ENCODE measurements around the gene CHMP5.

Gene CHMP5

GRCh38 chr9:33294670-33295432, 30.0 kb downstream of the CHMP5 start:
- Histone ChIP-seq H3K36me3 (peaks cover 8% of the 10 kb centered on the region), H3K4me1 (ENCODE audit: control insufficient read depth in 1 of 2, insufficient read depth in 1 of 2, low read depth in 1 of 2, low read length in 1 of 2) (peaks cover 28 to 31% of the 10 kb centered on the region in 2 experiments), H3K27me3 (no peaks in the 10 kb centered on the region), H3K4me3 (ENCODE audit: low read depth in 1 of 2, low read length in 1 of 2) (no peak overlapping the region), H3K9me3 (no peaks in the 10 kb centered on the region), H3K27ac (no peak overlapping the region)
- no peak for TF ChIP-seq CTCF (IDR thresholded peaks at IDR 0.05)

GRCh38 chr9:33295571-33295970, 30.7 kb downstream of the CHMP5 start:
- TF ChIP-seq CTCF (IDR thresholded peaks at IDR 0.05), result no peak
- H3K4me1 ChIP-seq (ENCODE audit: control insufficient read depth in 1 of 2, insufficient read depth in 1 of 2, low read depth in 1 of 2, low read length in 1 of 2), result peaks cover 26 to 31% of the 10 kb centered on the region in 2 experiments
- no peaks in the 10 kb centered on the region for H3K27me3 ChIP-seq
- H3K4me3 ChIP-seq (ENCODE audit: low read depth in 1 of 2, low read length in 1 of 2), result no peak overlapping the region
- peaks cover 14% of the 10 kb centered on the region for H3K36me3 ChIP-seq
- H3K9me3 ChIP-seq, result no peaks in the 10 kb centered on the region
- H3K27ac ChIP-seq, result no peak overlapping the region

- H3K9me3 ChIP-seq, result no peaks in the 10 kb centered on the region
- H3K4me3 ChIP-seq (ENCODE audit: low read depth in 1 of 2, low read length in 1 of 2), result no peak overlapping the region
- H3K4me1 ChIP-seq (ENCODE audit: control insufficient read depth in 1 of 2, insufficient read depth in 1 of 2, low read depth in 1 of 2, low read length in 1 of 2), result peaks cover 17 to 19% of the 10 kb centered on the region in 2 experiments
- peak overlapping the region; percentile 74 for H3K27ac ChIP-seq
- H3K36me3 ChIP-seq, result peaks cover 27% of the 10 kb centered on the region
- no peak for TF ChIP-seq CTCF (IDR thresholded peaks at IDR 0.05)
- no peaks in the 10 kb centered on the region for H3K27me3 ChIP-seq
These were observed 32.6 kb downstream of the CHMP5 start for GRCh38 chr9:33297432-33297831.

GRCh38 chr9:33300546-33300945, 35.7 kb downstream of the CHMP5 start:
- Histone ChIP-seq H3K27ac (no peak overlapping the region), H3K36me3 (peaks cover 47% of the 10 kb centered on the region), H3K27me3 (no peaks in the 10 kb centered on the region), H3K9me3 (no peaks in the 10 kb centered on the region), H3K4me1 (ENCODE audit: control insufficient read depth in 1 of 2, insufficient read depth in 1 of 2, low read depth in 1 of 2, low read length in 1 of 2) (peaks cover 17 to 19% of the 10 kb centered on the region in 2 experiments), H3K4me3 (ENCODE audit: low read depth in 1 of 2, low read length in 1 of 2) (no peak overlapping the region)
- no peak for TF ChIP-seq CTCF (IDR thresholded peaks at IDR 0.05)

GRCh38 chr9:33304362-33304761, 39.5 kb downstream of the CHMP5 start:
- Histone ChIP-seq H3K27me3 (no peaks in the 10 kb centered on the region), H3K4me3 (ENCODE audit: low read depth in 1 of 2, low read length in 1 of 2) (no peak overlapping the region), H3K9me3 (no peaks in the 10 kb centered on the region), H3K4me1 (ENCODE audit: control insufficient read depth in 1 of 2, insufficient read depth in 1 of 2, low read depth in 1 of 2, low read length in 1 of 2) (no peaks in the 10 kb centered on the region), H3K36me3 (peaks cover 84% of the 10 kb centered on the region), H3K27ac (no peak overlapping the region)
- TF ChIP-seq CTCF (IDR thresholded peaks at IDR 0.05), result no peak

Data from neutrophil (primary cell).